HepG2 (cell line): ENCODE results near the gene EEF1A2. TPM values are rescaled to one million over a fixed set of nuclear protein-coding genes. Genes with fewer than 3 reads are reported as not detected.

ENCODE experiments used
- ATAD3A ChIP-seq: sonication (generic); formaldehyde crosslinking; IDR thresholded peaks from 2 replicates; pipeline ENCODE4 v1.4.0; 2020; ENCODE audit warnings: missing genetic modification reagents
- FOXK1 ChIP-seq: sonication (generic); formaldehyde crosslinking; IDR thresholded peaks from 2 replicates; pipeline ENCODE4 v1.4.0; 2020; ENCODE audit warnings: low read depth, missing genetic modification reagents, borderline replicate concordance
- FOXO1 ChIP-seq: sonication (generic); formaldehyde crosslinking; IDR thresholded peaks from 2 replicates; pipeline ENCODE4 v1.4.0; 2020; ENCODE audit warnings: missing genetic modification reagents
- IKZF1 ChIP-seq: fragments of 450-650 bp; IDR thresholded peaks from 2 replicates; pipeline ENCODE4 v1.7.1; 2016
- JUN ChIP-seq: sonication (generic); formaldehyde crosslinking; IDR thresholded peaks from 2 replicates; pipeline ENCODE4 v1.4.0; 2020; ENCODE audit warnings: mild to moderate bottlenecking, missing genetic modification reagents
- MEIS1 ChIP-seq: sonication (generic); formaldehyde crosslinking; IDR thresholded peaks from 2 replicates; pipeline ENCODE4 v1.9.0; 2021; ENCODE audit warnings: mild to moderate bottlenecking, missing genetic modification reagents, moderate library complexity, borderline replicate concordance
- PCBP1 ChIP-seq: fragments of 200-400 bp; formaldehyde crosslinking; IDR thresholded peaks from 2 replicates; pipeline ENCODE4 v1.6.1; 2017; ENCODE audit warnings: mild to moderate bottlenecking, low read depth, low read length, borderline replicate concordance
- REL ChIP-seq: sonication (generic); formaldehyde crosslinking; conservative IDR thresholded peaks from 2 replicates; pipeline ENCODE4 v1.8.0; 2022; ENCODE audit warnings: mild to moderate bottlenecking, missing genetic modification reagents, moderate library complexity
- SMARCC2 ChIP-seq: fragments of 450-650 bp; IDR thresholded peaks from 2 replicates; pipeline ENCODE4 v1.6.1; 2017; ENCODE audit warnings: antibody characterized with exemption, mild to moderate bottlenecking
- SOX5 ChIP-seq: IDR thresholded peaks from 2 replicates; pipeline ENCODE4 v1.6.1; 2016; ENCODE audit warnings: borderline replicate concordance
- YY1 ChIP-seq: IDR thresholded peaks from 2 replicates; pipeline ENCODE4 v1.6.1; 2011; ENCODE audit warnings: low read length, low read depth, moderate library complexity, mild to moderate bottlenecking; ENCODE audit not compliant: insufficient read depth, insufficient replicate concordance
- ZBTB20 ChIP-seq: sonication (generic); formaldehyde crosslinking; IDR thresholded peaks from 2 replicates; pipeline ENCODE4 v1.8.1; 2023; ENCODE audit warnings: missing genetic modification reagents, low read depth, mild to moderate bottlenecking, borderline replicate concordance
- ZNF230 ChIP-seq: sonication (generic); formaldehyde crosslinking; IDR thresholded peaks from 2 replicates; pipeline ENCODE4 v1.4.0; 2020; ENCODE audit warnings: mild to moderate bottlenecking, missing genetic modification reagents
- ZNF354B ChIP-seq: sonication (generic); formaldehyde crosslinking; IDR thresholded peaks from 2 replicates; pipeline ENCODE4 v1.8.0; 2022; ENCODE audit warnings: mild to moderate bottlenecking, missing genetic modification reagents
- ZNF546 ChIP-seq: sonication (generic); formaldehyde crosslinking; conservative IDR thresholded peaks from 2 replicates; pipeline ENCODE4 v1.8.1; 2023; ENCODE audit warnings: mild to moderate bottlenecking, missing genetic modification reagents
- ZNF614 ChIP-seq: IDR thresholded peaks from 2 replicates; pipeline ENCODE4 v1.6.1; 2018; ENCODE audit warnings: missing biosample characterization, missing genetic modification reagents, inconsistent platforms, borderline replicate concordance
- ZNF660 ChIP-seq: sonication (generic); formaldehyde crosslinking; IDR thresholded peaks from 2 replicates; pipeline ENCODE4 v1.5.1; 2020; ENCODE audit warnings: mild to moderate bottlenecking, low read depth, missing genetic modification reagents, borderline replicate concordance
- ZNF780A ChIP-seq: sonication (generic); formaldehyde crosslinking; IDR thresholded peaks from 2 replicates; pipeline ENCODE4 v1.8.0; 2022; ENCODE audit warnings: mild to moderate bottlenecking, missing genetic modification reagents, moderate library complexity
- polyA plus RNA-seq, 8 experiments: library from polyadenylated mRNA; depleted of rRNA in 3 of 8; stranded (reverse) in 7 of 8; unstranded in 1 of 8; fragments of >200 nt; fragmentation: Illumina TruSeq in 4 of 8; extraction: Trizol in 4 of 8; gene quantifications; 2 replicates each; pipeline versions ENCODE4 v1.2.1 to v1.2.3, GENCODE V29; 2011 to 2016; ENCODE audit warnings: low read depth in 4 of 8, missing spikeins in 1 of 8, mixed read lengths in 1 of 8; ENCODE audit not compliant: insufficient read depth in 1 of 8
- total RNA-seq, 5 experiments: library from RNA; depleted of rRNA; stranded (reverse); fragments of >200 nt; fragmentation: Illumina TruSeq; extraction: Trizol; gene quantifications; 2 replicates each; pipeline ENCODE4 v1.2.3, GENCODE V29; 2016; ENCODE audit warnings: low read depth in 1 of 5
- TF ChIP-seq, protein P1 (sequence below): sonication (generic); formaldehyde crosslinking; IDR thresholded peaks from 2 replicates; pipeline ENCODE4 v1.5.1; 2020; ENCODE audit warnings: mild to moderate bottlenecking, missing genetic modification reagents, borderline replicate concordance
- TF ChIP-seq, protein P2 (sequence below): sonication (generic); formaldehyde crosslinking; IDR thresholded peaks from 2 replicates; pipeline ENCODE4 v1.4.0; 2020; ENCODE audit warnings: missing genetic modification reagents, mild to moderate bottlenecking, borderline replicate concordance
- TF ChIP-seq, protein P3 (sequence below), 2 experiments: fragments of 450-650 bp in 1 of 2; sonication (generic) in 1 of 2; formaldehyde crosslinking; IDR thresholded peaks; 2 replicates each; pipeline versions ENCODE4 v1.5.0 to v1.8.0; 2020 to 2022; ENCODE audit warnings: mild to moderate bottlenecking in 1 of 2, missing genetic modification reagents in 1 of 2
- TF ChIP-seq, protein P4 (sequence below): sonication (generic); formaldehyde crosslinking; conservative IDR thresholded peaks from 2 replicates; pipeline ENCODE4 v1.4.0; 2020; ENCODE audit warnings: missing genetic modification reagents

EEF1A2 gene
- total and polyA plus RNA-seq, 2 of the 13 experiments (the other 11 are each of a cell fraction or from before 2014, with no cell fraction given) = 0.44 to 0.87 TPM

DNA sequence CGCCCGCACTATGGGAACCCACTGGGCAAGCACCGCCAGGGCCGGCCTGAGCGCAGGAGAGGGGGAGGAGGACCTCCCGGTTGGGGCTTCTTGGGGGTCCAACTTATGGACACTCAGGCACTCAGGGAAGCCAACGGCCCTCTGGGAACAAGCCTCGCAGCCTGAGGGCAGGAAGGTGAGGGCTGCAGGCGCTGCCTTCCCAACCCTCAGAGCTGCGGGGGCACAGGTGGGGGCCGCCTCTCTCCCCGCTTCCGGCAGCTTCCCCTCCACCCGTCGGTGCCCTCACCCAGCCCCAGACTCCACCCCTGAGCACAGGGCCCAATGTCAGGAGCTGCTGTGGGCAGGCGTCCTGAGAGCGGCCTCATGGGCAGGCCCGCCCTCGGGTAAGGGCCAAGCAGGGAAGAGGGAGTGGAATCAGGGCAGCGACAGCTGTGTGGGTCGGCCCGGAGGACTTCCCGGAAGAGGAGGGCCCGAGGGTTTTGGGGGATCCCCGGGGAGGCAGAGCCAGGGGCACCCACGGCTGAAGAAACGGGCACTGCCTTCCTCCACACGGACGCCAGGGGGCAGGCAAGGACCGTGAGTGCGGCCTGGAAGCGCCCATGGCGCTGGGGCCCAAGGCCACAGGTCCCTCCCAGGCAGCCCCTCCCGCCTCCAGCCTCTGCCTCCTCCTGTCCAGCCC lies 38.8 kb upstream of the EEF1A2 start (continued):
- TF ChIP-seq ZNF660 (CRISPR knock-in tag) (peak; percentile 71; the same call in 1 of the 2 replicates), MEIS1 (CRISPR knock-in tag) (peak; percentile 91; the same call in 1 of the 2 replicates), ZBTB20 (peak; percentile 74; the same call in 1 of the 2 replicates), ZNF546 (no peak; the same call in 1 of the 2 replicates), ZNF614 (0 out of 2 replicates have a peak, but pooled peaks have one; percentile 71), FOXK1 (CRISPR knock-in tag) (no peak; the same call in 1 of the 2 replicates), ZNF354B (CRISPR knock-in tag) (no peak), JUN (CRISPR knock-in tag) (peak; percentile 57), ATAD3A (CRISPR knock-in tag) (peak; percentile 13; the same call in 1 of the 2 replicates), PCBP1 (peak; percentile 72), SOX5 (CRISPR knock-in tag) (peak; percentile 79), FOXO1 (CRISPR knock-in tag) (peak; percentile 22), REL (CRISPR knock-in tag) (no peak), ZNF230 (CRISPR knock-in tag) (peak; percentile 96), IKZF1 (no peak), ZNF780A (CRISPR knock-in tag) (no peak), SMARCC2 (no peak), YY1 (peak; percentile 87)
- TF ChIP-seq, protein P1, sequence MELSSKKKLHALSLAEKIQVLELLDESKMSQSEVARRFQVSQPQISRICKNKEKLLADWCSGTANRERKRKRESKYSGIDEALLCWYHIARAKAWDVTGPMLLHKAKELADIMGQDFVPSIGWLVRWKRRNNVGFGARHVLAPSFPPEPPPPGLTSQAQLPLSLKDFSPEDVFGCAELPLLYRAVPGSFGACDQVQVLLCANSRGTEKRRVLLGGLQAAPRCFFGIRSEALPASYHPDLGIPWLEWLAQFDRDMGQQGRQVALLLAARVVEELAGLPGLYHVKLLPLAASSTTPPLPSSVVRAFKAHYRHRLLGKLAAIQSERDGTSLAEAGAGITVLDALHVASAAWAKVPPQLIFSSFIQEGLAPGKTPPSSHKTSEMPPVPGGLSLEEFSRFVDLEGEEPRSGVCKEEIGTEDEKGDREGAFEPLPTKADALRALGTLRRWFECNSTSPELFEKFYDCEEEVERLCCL (CRISPR knock-in tag) = no peak
- TF ChIP-seq, protein P2, sequence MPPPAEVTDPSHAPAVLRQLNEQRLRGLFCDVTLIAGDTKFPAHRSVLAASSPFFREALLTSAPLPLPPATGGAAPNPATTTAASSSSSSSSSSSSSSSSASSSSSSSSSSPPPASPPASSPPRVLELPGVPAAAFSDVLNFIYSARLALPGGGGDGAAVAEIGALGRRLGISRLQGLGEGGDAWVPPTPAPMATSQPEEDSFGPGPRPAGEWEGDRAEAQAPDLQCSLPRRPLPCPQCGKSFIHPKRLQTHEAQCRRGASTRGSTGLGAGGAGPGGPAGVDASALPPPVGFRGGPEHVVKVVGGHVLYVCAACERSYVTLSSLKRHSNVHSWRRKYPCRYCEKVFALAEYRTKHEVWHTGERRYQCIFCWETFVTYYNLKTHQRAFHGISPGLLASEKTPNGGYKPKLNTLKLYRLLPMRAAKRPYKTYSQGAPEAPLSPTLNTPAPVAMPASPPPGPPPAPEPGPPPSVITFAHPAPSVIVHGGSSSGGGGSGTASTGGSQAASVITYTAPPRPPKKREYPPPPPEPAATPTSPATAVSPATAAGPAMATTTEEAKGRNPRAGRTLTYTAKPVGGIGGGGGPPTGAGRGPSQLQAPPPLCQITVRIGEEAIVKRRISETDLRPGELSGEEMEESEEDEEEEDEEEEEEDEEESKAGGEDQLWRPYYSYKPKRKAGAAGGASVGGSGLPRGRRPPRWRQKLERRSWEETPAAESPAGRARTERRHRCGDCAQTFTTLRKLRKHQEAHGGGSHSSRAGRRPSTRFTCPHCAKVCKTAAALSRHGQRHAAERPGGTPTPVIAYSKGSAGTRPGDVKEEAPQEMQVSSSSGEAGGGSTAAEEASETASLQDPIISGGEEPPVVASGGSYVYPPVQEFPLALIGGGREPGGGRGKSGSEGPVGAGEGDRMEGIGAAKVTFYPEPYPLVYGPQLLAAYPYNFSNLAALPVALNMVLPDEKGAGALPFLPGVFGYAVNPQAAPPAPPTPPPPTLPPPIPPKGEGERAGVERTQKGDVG (CRISPR knock-in tag) = peak; percentile 89; the same call in 1 of the 2 replicates
- TF ChIP-seq, protein P3, sequence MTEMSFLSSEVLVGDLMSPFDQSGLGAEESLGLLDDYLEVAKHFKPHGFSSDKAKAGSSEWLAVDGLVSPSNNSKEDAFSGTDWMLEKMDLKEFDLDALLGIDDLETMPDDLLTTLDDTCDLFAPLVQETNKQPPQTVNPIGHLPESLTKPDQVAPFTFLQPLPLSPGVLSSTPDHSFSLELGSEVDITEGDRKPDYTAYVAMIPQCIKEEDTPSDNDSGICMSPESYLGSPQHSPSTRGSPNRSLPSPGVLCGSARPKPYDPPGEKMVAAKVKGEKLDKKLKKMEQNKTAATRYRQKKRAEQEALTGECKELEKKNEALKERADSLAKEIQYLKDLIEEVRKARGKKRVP (CRISPR knock-in tag; IDR thresholded peaks at IDR 0.05) = no peak
- TF ChIP-seq, protein P4, sequence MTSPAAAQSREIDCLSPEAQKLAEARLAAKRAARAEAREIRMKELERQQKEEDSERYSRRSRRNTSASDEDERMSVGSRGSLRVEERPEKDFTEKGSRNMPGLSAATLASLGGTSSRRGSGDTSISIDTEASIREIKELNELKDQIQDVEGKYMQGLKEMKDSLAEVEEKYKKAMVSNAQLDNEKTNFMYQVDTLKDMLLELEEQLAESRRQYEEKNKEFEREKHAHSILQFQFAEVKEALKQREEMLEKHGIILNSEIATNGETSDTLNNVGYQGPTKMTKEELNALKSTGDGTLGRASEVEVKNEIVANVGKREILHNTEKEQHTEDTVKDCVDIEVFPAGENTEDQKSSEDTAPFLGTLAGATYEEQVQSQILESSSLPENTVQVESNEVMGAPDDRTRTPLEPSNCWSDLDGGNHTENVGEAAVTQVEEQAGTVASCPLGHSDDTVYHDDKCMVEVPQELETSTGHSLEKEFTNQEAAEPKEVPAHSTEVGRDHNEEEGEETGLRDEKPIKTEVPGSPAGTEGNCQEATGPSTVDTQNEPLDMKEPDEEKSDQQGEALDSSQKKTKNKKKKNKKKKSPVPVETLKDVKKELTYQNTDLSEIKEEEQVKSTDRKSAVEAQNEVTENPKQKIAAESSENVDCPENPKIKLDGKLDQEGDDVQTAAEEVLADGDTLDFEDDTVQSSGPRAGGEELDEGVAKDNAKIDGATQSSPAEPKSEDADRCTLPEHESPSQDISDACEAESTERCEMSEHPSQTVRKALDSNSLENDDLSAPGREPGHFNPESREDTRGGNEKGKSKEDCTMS (CRISPR knock-in tag) = no peak; the same call in 1 of the 2 replicates
